ENCODE results near the gene NDST3. TPM values are rescaled to one million over a fixed set of nuclear protein-coding genes. Genes with fewer than 3 reads are reported as not detected.

The NDST3 gene
- total RNA-seq, 1 donor from 2014 or later, result 0.74 TPM

DNA sequence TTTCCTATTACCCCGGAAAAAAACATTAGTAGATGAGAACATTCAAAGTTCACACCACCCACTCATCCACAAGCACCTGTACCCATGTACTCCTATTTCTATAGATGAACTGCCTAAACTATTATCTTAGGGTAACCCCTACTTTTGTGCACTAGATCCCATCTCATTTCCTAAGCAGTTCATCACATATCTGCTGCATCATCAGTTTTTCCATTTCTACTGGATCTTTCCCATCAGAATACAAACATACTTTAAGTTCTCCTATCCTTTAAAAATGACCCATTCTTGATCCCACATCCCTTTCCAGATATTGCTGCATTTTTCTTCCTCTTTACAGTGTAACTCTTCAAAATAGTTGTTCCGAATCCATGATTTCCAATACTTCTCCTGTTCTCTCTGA lies 237.5 kb downstream of the NDST3 start:
- intact Hi-C loops (cut with DNase I), result no loop called here
- Histone ChIP-seq H3K9me3 (no peaks in the 10 kb centered on the region), H3K4me3 (no peak overlapping the region), H3K27ac (no peak overlapping the region), H3K36me3 (no peaks in the 10 kb centered on the region), H3K4me1 (no peaks in the 10 kb centered on the region), H3K27me3 (no peaks in the 10 kb centered on the region)
- TF ChIP-seq, protein P1, sequence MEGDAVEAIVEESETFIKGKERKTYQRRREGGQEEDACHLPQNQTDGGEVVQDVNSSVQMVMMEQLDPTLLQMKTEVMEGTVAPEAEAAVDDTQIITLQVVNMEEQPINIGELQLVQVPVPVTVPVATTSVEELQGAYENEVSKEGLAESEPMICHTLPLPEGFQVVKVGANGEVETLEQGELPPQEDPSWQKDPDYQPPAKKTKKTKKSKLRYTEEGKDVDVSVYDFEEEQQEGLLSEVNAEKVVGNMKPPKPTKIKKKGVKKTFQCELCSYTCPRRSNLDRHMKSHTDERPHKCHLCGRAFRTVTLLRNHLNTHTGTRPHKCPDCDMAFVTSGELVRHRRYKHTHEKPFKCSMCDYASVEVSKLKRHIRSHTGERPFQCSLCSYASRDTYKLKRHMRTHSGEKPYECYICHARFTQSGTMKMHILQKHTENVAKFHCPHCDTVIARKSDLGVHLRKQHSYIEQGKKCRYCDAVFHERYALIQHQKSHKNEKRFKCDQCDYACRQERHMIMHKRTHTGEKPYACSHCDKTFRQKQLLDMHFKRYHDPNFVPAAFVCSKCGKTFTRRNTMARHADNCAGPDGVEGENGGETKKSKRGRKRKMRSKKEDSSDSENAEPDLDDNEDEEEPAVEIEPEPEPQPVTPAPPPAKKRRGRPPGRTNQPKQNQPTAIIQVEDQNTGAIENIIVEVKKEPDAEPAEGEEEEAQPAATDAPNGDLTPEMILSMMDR (IDR thresholded peaks at IDR 0.05), result no peak
- no peak for TF ChIP-seq POLR2A (IDR thresholded peaks at IDR 0.05)
- TF ChIP-seq POLR2AphosphoS5 (IDR thresholded peaks at IDR 0.05; ENCODE audit: insufficient read depth in 1 of 2, low read depth in 1 of 2), result no peak
- DNase-seq (ENCODE audit: extremely low spot score in 2 of 2), result no peak

DNA sequence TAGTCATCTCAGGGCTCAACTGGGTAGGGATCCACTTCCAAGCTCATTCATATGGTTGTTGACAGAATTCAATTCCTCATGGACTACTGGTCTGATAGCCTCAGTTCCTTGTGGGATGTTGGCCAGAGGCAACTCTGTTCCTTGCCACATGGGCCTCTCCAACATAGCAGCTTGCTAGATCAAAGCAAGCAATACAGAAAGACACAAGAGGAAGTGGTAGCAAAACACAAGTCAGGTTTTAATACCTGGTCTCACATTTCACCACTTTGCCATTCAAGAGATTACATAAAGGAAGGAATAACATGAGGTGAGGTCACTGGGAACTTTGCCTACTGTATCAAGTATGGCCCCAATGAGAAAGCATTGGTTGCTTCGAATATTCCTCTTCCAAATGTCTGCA lies 239.4 kb downstream of the NDST3 start:
- no peak for DNase-seq (ENCODE audit: extremely low spot score in 2 of 2)
- no peak for TF ChIP-seq POLR2AphosphoS5 (IDR thresholded peaks at IDR 0.05; ENCODE audit: insufficient read depth in 1 of 2, low read depth in 1 of 2)
- H3K9me3 ChIP-seq, result no peaks in the 10 kb centered on the region
- H3K36me3 ChIP-seq, result no peaks in the 10 kb centered on the region
- no peaks in the 10 kb centered on the region for H3K4me1 ChIP-seq
- no peak overlapping the region for H3K4me3 ChIP-seq
- intact Hi-C loops (cut with DNase I), result no loop called here
- no peak overlapping the region for H3K27ac ChIP-seq
- H3K27me3 ChIP-seq, result no peaks in the 10 kb centered on the region

DNA sequence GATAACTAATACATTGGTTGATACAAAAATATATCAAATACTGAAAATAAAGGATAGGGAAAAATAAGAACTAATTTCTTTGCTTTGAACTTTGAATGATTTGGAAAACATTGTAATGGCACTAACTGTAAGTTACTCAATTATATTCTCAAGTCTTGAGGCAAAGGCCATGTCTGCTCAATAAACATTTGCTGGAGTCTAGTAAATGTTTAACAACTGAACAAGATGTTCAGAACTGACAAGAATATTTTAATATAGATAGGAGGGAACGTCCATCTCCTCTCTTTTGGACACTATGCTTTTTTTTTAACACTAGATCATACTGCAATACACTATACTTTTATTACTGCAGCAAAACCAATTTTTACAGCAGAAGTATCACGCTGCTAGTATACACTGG lies 242.3 kb downstream of the NDST3 start:
- Histone ChIP-seq H3K27ac (no peak overlapping the region), H3K27me3 (no peaks in the 10 kb centered on the region), H3K4me3 (no peak overlapping the region), H3K4me1 (peaks cover 25% of the 10 kb centered on the region), H3K36me3 (no peaks in the 10 kb centered on the region), H3K9me3 (no peaks in the 10 kb centered on the region)
- no peak for TF ChIP-seq POLR2A (IDR thresholded peaks at IDR 0.05)
- no peak for DNase-seq (ENCODE audit: extremely low spot score in 2 of 2)
- intact Hi-C loops (cut with DNase I), result no loop called here

DNA sequence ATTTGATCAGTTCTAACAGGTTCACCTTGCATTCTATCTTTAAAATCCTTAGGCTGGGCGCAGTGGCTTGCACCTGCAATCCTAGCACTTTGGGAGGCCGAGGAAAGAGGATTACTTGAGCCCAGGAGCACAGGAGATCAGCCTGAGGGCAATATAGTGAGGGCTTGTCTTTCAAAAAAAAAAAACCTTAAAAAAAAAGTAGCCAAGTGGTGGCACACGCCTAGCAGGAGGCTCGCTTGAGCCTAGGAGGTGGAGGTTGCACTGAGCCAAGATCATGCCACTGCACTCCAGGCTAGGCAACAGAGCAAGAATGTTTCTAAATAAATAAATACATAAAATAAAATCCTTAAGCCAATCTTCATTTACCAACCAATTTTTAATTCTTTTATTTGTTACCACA lies 243.0 kb downstream of the NDST3 start:
- DNase-seq (ENCODE audit: extremely low spot score in 2 of 2), result no peak
- Histone ChIP-seq H3K9me3 (no peaks in the 10 kb centered on the region), H3K36me3 (no peaks in the 10 kb centered on the region), H3K27ac (no peak overlapping the region), H3K27me3 (no peaks in the 10 kb centered on the region), H3K4me3 (no peak overlapping the region), H3K4me1 (peaks cover 27% of the 10 kb centered on the region)
- intact Hi-C loops (cut with DNase I), result no loop called here
- TF ChIP-seq, protein P1 (IDR thresholded peaks at IDR 0.05), result no peak
- TF ChIP-seq POLR2A (IDR thresholded peaks at IDR 0.05) (no peak), POLR2AphosphoS5 (IDR thresholded peaks at IDR 0.05; ENCODE audit: insufficient read depth in 1 of 2, low read depth in 1 of 2) (no peak)

DNA sequence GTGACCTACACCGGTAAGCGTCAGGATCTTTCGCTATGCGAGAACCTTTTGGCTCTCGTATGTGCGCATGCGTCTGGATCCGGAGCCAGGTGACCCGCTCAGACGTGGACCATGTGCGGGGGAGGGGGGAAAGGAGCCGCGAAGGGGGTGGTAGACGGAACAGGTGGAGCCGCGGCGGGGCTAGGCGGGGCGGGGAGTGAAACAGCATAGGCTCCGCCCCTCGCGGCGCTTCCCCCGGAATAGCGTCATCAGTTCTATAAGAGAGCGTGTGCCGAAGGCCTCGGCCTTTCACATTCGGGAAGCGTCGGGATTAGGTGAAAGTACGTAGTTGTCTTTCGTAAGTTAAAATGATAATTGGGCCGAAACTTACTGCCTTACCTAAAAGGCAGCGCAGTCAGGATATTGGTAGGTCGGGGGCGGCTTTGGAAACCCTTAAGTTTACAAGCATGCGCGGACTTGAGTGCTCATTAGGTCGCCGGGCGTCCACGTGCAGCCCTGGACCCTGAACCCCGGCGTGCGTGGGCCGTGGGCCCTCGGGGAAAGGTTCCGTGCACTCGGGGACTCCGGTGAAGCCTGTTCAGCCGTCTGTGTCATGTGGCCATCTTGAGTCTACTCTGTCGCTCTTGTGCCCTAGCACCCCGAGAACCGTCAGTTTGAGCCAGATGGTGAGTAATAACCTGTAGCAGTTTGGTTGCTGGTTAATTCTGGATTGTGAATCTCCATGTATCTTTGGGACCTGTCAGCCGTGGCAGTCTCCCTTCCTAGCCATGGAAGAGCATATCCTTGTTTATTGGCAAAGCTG lies 244.4 kb downstream of the NDST3 start:
- Histone ChIP-seq H3K4me3 (peak overlapping the region; percentile 73 to 87), H3K36me3 (no peaks in the 10 kb centered on the region), H3K27me3 (no peaks in the 10 kb centered on the region), H3K27ac (peak overlapping the region; percentile 95), H3K4me1 (peaks cover 27% of the 10 kb centered on the region), H3K9me3 (no peaks in the 10 kb centered on the region)
- intact Hi-C loops (cut with DNase I), result no loop called here
- peak in 1 of 2 donors; percentile 95 for DNase-seq (ENCODE audit: extremely low spot score in 2 of 2)
- TF ChIP-seq POLR2A (IDR thresholded peaks at IDR 0.05), result peak in 1 of 2 donors; percentile 71
- TF ChIP-seq, protein P1 (IDR thresholded peaks at IDR 0.05), result peak in 1 of 3 experiments; percentile 10
- TF ChIP-seq POLR2AphosphoS5 (IDR thresholded peaks at IDR 0.05; ENCODE audit: insufficient read depth in 1 of 2, low read depth in 1 of 2), result peak; percentile 87 to 95

DNA sequence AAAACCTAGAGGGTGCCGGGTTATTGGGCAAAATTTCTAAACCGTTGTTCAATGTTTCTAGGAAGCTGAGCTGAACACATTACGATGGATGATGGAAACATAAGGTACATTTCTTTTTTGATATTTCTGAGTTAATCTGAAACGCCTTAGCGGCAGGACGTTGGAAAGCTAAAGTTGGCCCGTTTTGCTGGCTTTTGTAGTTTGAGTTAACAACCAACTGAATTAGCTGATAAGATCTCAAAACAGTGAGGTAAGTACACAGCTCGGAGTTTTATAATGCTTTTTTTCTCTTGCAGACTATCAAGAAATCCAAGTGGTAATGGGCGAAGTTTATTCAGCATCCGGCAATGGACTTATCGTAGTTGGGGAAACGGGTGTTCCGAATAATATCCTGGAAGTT lies 245.0 kb downstream of the NDST3 start:
- intact Hi-C loops (cut with DNase I), result no loop called here
- peak overlapping the region; percentile 95 for H3K27ac ChIP-seq

More for the DNA sequence above, 245.0 kb downstream of the NDST3 start:
- peak overlapping the region; percentile 73 to 87 for H3K4me3 ChIP-seq
- H3K27me3 ChIP-seq, result no peaks in the 10 kb centered on the region
- H3K9me3 ChIP-seq, result no peaks in the 10 kb centered on the region
- TF ChIP-seq, protein P1 (IDR thresholded peaks at IDR 0.05), result no peak
- no peak for TF ChIP-seq POLR2AphosphoS5 (IDR thresholded peaks at IDR 0.05; ENCODE audit: insufficient read depth in 1 of 2, low read depth in 1 of 2)
- no peak for TF ChIP-seq POLR2A (IDR thresholded peaks at IDR 0.05)
- H3K4me1 ChIP-seq, result peaks cover 27% of the 10 kb centered on the region
- no peak for DNase-seq (ENCODE audit: extremely low spot score in 2 of 2)
- no peaks in the 10 kb centered on the region for H3K36me3 ChIP-seq
